NB4 (cell line): Measurements from ENCODE around the gene TSEN34.
"Not testable (repeated sequence)": the region's sequence is repeated elsewhere in the genome, so short reads cannot be mapped to it uniquely, and the experiment has no call there.

Source experiments
- DNase-seq: peaks from one replicate; pipeline ENCODE4 v3.0.0; 2010; ENCODE audit warnings: low read depth
- H3K4me3 ChIP-seq: one replicate; pipeline ENCODE4 v1.5.1; 2011; ENCODE audit warnings: mild to moderate bottlenecking, low read depth, low read length, moderate library complexity
- CTCF ChIP-seq: IDR thresholded peaks from one replicate; pipeline ENCODE4 v1.5.1; 2012; ENCODE audit warnings: low read depth, low read length
- MAX ChIP-seq: IDR thresholded peaks from 2 replicates; pipeline ENCODE4 v1.6.1; 2011; ENCODE audit warnings: low read depth, low read length
- MYC ChIP-seq: IDR thresholded peaks from 2 replicates; pipeline ENCODE4 v1.6.1; 2011; ENCODE audit warnings: low read depth, low read length
- POLR2A ChIP-seq: IDR thresholded peaks from 2 replicates; pipeline ENCODE4 v1.6.1; 2011; ENCODE audit warnings: mild to moderate bottlenecking; ENCODE audit not compliant: insufficient read length; ENCODE audit errors: extremely low read depth

The TSEN34 gene

GRCh38 chr19:54173359-54173699, 17.8 kb upstream of the TSEN34 start:
- no peak for TF ChIP-seq MYC
- no peak for TF ChIP-seq CTCF
- TF ChIP-seq MAX, result no peak
- TF ChIP-seq POLR2A, result no peak
- H3K4me3 ChIP-seq, result no peak overlapping the region
- DNase-seq, result no peak

- no peak for DNase-seq
- TF ChIP-seq MAX, result no peak
- TF ChIP-seq POLR2A, result no peak
- TF ChIP-seq MYC, result no peak
- no peak for TF ChIP-seq CTCF
- H3K4me3 ChIP-seq, result no peak overlapping the region
These were observed 16.9 kb upstream of the TSEN34 start for GRCh38 chr19:54173951-54174834.

GRCh38 chr19:54178581-54179261, 12.4 kb upstream of the TSEN34 start:
- no peak for DNase-seq
- no peak overlapping the region for H3K4me3 ChIP-seq
- TF ChIP-seq MYC (no peak), MAX (no peak), CTCF (no peak), POLR2A (no peak)

- TF ChIP-seq MAX, result no peak
- no peak for TF ChIP-seq POLR2A
- TF ChIP-seq MYC, result no peak
- TF ChIP-seq CTCF, result no peak
- H3K4me3 ChIP-seq, result no peak overlapping the region
- DNase-seq, result no peak
These were observed 11.8 kb upstream of the TSEN34 start for GRCh38 chr19:54179262-54179852.

- no peak overlapping the region for H3K4me3 ChIP-seq
- no peak for TF ChIP-seq MYC
- no peak for DNase-seq
These were observed 11.1 kb upstream of the TSEN34 start for GRCh38 chr19:54179921-54180461.

GRCh38 chr19:54180691-54181091, 10.4 kb upstream of the TSEN34 start:
- TF ChIP-seq MAX (no peak), POLR2A (no peak), MYC (no peak), CTCF (no peak)
- H3K4me3 ChIP-seq, result no peak overlapping the region
- DNase-seq, result no peak

GRCh38 chr19:54181894-54182293, 9.2 kb upstream of the TSEN34 start:
- DNase-seq, H3K4me3 ChIP-seq: not testable (repeated sequence)
